ENCODE measurements around the gene ASTL. TPM values are rescaled to one million over a fixed set of nuclear protein-coding genes. Genes with fewer than 3 reads are reported as not detected.

The ASTL gene
- polyA plus RNA-seq, 3 donors, result 0.71 TPM; not detected in 2

GRCh38 chr2:96114546-96114902 is 23.8 kb downstream of the ASTL start:
- Histone ChIP-seq H3K27ac (ENCODE audit: low read depth in 1 of 2, low read length in 2 of 2) (no peak overlapping the region), H3K4me3 (replicated peaks in 1 of 3; ENCODE audit: low read depth in 2 of 3, low read length in 3 of 3) (no peak overlapping the region), H3K4me1 (ENCODE audit: control insufficient read depth in 1 of 2, insufficient read depth in 2 of 2, low read length in 2 of 2) (peaks cover 3 to 18% of the 10 kb centered on the region in 2 donors), H2AFZ (ENCODE audit: insufficient read depth, low read depth, low read length, poor library complexity, severe bottlenecking) (no peak overlapping the region), H3K9ac (ENCODE audit: insufficient read depth, low read length, poor library complexity, severe bottlenecking) (no peak overlapping the region), H3K27me3 (ENCODE audit: control insufficient read depth in 2 of 2, insufficient read depth in 2 of 2, low read length in 2 of 2) (peaks cover 5 to 40% of the 10 kb centered on the region in 2 donors), H3K9me3 (replicated peaks in 1 of 2; ENCODE audit: control insufficient read depth in 1 of 2, insufficient read depth in 1 of 2, low read length in 2 of 2) (no peaks in the 10 kb centered on the region), H3K79me2 (ENCODE audit: insufficient read depth, low read length) (no peaks in the 10 kb centered on the region), H4K20me1 (ENCODE audit: insufficient read depth, low read length) (no peaks in the 10 kb centered on the region), H3K36me3 (replicated peaks in 1 of 2; ENCODE audit: control insufficient read depth in 1 of 2, insufficient read depth in 2 of 2, low read length in 2 of 2) (no peaks in the 10 kb centered on the region), H3K4me2 (replicated peaks; ENCODE audit: extremely low read depth, low read length, poor library complexity, severe bottlenecking) (no peak overlapping the region)
- Mint-ChIP-seq H3K4me3 (peak overlapping the region in 1 of 2 donors; percentile 31), H3K27me3 (ENCODE audit: low read depth in 3 of 3) (peaks cover 25 to 51% (median 30%) of the 10 kb centered on the region in 3 donors), H3K9me3 (peaks cover 2 to 10% (median 7%) of the 10 kb centered on the region in 7 donors), H3K4me1 (peaks cover 13% of the 10 kb centered on the region), H3K36me3 (peaks cover 3 to 7% of the 10 kb centered on the region in 2 donors), H3K27ac (no peak overlapping the region)
- DNase-seq, result no peak
- 99% methylated on average over 8 of the region's 13 CpGs for WGBS (ENCODE audit: insufficient coverage)
- intact Hi-C loops (cut with micrococcal nuclease), result loop anchor here in 1 of 2 donors (10.0 kb wide), 2 partner anchors 60 to 90 kb away; no protein-coding TSS in a partner anchor
- TF ChIP-seq CTCF (IDR thresholded peaks at IDR 0.05), result no peak

GRCh38 chr2:96113951-96114350 is 24.4 kb downstream of the ASTL start:
- intact Hi-C loops (cut with micrococcal nuclease), result loop anchor here in 1 of 2 donors (10.0 kb wide), 2 partner anchors 61 to 89 kb away; no protein-coding TSS in a partner anchor
- Histone ChIP-seq H3K79me2 (ENCODE audit: insufficient read depth, low read length) (no peaks in the 10 kb centered on the region), H3K36me3 (replicated peaks in 1 of 2; ENCODE audit: control insufficient read depth in 1 of 2, insufficient read depth in 2 of 2, low read length in 2 of 2) (no peaks in the 10 kb centered on the region), H3K9ac (ENCODE audit: insufficient read depth, low read length, poor library complexity, severe bottlenecking) (no peak overlapping the region), H3K9me3 (replicated peaks in 1 of 2; ENCODE audit: control insufficient read depth in 1 of 2, insufficient read depth in 1 of 2, low read length in 2 of 2) (no peaks in the 10 kb centered on the region), H3K27me3 (ENCODE audit: control insufficient read depth in 2 of 2, insufficient read depth in 2 of 2, low read length in 2 of 2) (peaks cover 5 to 35% of the 10 kb centered on the region in 2 donors), H3K27ac (ENCODE audit: low read depth in 1 of 2, low read length in 2 of 2) (no peak overlapping the region), H4K20me1 (ENCODE audit: insufficient read depth, low read length) (no peaks in the 10 kb centered on the region), H3K4me1 (ENCODE audit: control insufficient read depth in 1 of 2, insufficient read depth in 2 of 2, low read length in 2 of 2) (peaks cover 3 to 18% of the 10 kb centered on the region in 2 donors), H2AFZ (ENCODE audit: insufficient read depth, low read depth, low read length, poor library complexity, severe bottlenecking) (no peak overlapping the region), H3K4me3 (replicated peaks in 1 of 3; ENCODE audit: low read depth in 2 of 3, low read length in 3 of 3) (no peak overlapping the region), H3K4me2 (replicated peaks; ENCODE audit: extremely low read depth, low read length, poor library complexity, severe bottlenecking) (no peak overlapping the region)
- 99% methylated on average over 11 of the region's 17 CpGs for WGBS (ENCODE audit: insufficient coverage)
- Mint-ChIP-seq H3K4me1 (peaks cover 13% of the 10 kb centered on the region), H3K4me3 (no peak overlapping the region), H3K36me3 (peaks cover 3 to 7% of the 10 kb centered on the region in 2 donors), H3K27me3 (ENCODE audit: low read depth in 3 of 3) (peaks cover 27 to 51% (median 30%) of the 10 kb centered on the region in 3 donors), H3K9me3 (peaks cover 2 to 10% (median 7%) of the 10 kb centered on the region in 7 donors), H3K27ac (no peak overlapping the region)
- DNase-seq, result no peak
- TF ChIP-seq CTCF (IDR thresholded peaks at IDR 0.05), result no peak
